Activated naive CD4-positive, alpha-beta T cell (primary cell): ENCODE results near the gene MAML2.

Experiments
- DNase-seq, 4 experiments: peaks; one replicate each; lab custom pipeline; 2025; lab: John Stamatoyannopoulos, UW

MAML2 gene

GRCh38 chr11:96339706-96340554 lies 3.1 kb downstream of the MAML2 start:
- no peak for DNase-seq

GRCh38 chr11:96338910-96339705 lies 3.9 kb downstream of the MAML2 start:
- DNase-seq, result peak in 2 of 4 experiments; percentile 7 to 12

DNA sequence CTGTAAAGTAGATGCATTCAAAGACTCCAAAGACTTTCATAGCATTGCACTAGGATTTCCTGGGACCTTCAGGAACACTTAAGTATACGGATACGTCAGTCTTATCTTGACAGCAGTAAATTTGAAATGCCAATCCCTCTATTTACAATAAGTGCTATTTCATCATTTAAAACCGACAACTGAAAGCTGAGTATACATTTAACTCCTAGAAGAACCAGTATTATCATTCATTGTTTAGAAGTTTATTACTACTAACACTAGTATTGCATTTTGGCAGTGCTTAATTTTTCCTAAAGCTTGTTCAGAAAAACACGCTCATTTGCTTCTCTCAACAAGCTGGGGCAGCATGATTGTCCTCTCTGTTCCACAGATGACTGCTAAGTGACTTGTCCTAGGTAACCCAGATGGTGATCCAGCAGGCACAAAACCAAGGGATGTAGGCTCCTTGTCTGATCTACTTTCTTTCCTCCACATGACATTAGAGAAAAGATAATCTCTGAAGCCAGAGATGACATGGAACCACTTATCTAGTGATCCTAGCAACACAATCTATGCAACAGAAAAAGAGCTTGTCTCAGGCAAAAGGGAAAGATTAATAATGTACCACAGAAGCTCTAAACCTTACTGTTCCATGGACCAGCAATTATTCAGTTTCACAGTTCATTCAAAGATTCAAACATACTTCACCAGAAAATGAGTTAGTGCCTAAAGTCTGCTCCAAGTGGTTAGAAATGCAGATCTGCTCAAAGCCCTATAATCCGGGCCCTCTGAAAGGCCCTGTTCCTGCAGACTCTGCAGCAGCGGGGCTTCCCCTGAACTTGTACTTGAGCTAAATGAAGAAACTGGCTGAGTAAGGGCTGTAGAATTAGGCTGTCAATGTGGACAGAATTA lies 5.2 kb downstream of the MAML2 start:
- DNase-seq, result peak in 2 of 4 experiments; percentile 2 to 20

DNA sequence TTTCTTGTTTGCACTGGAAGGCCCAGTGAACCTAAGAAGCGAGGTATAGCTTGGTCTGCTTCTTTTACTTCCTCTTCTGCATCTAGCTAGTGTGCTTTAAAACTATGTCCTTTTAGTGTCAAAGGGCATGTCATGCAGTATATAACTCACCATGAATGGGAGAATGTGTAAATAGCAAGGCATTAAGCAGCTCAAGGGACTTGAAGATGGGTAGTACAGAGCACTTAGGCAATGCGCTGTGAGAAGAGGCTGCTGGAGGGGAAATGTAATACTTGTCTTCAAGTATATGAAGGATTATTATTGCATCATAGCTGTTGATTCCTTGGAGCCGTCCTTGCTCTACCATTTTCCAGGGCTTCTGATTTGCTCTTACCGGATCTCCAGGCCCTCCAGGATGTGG lies 7.6 kb downstream of the MAML2 start:
- no peak for DNase-seq

DNA sequence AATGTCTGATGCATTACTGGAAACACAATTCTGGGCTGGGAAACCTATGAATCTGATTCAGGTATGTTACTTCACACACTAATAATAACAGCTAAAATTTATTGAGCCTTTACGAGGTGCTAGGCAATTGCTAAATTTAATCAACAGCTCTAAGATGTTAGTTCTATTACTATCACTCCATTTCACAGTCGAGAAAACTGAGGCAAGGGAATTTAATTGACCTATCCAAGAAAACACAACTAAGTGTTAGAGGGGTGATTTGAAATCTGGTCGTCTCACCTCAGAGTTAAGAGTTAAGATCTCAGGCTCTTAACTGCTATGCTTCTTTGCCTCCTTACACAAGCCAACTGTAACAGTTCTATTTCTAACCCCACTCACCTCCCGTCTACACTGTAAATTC lies 8.8 kb downstream of the MAML2 start:
- no peak for DNase-seq

- DNase-seq, result no peak
These were observed 9.7 kb downstream of the MAML2 start for GRCh38 chr11:96333191-96333719.

DNA sequence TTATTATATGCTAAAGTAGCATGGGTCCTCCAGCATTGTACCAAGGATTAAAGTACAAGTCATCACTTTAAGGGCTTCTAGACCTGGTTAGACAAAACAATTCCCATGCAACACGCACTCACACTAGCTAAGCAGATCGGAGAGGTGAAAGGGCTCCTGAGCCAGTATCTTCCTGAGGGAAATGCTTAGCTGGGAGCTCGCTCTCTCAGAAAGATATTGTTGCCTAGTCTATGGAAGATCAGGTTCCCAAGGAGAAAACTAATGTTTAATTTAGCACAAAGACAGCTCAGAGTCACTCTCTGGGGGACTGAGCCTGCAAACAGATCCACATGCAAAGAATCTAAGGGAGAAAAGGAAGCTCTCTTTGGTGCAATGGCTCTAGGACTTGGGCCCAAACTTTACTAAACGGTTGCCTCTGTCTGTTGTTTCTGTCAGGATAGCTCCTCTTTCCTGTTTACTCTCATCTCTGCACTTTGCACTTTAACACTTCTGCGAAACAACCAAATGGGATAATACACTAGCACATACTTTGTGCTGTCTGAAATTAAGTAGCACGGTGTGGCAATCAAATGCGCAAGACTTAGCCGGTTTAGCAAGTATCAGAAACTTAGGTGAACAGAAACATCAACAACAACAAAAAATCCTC lies 10.7 kb downstream of the MAML2 start:
- DNase-seq, result no peak

DNA sequence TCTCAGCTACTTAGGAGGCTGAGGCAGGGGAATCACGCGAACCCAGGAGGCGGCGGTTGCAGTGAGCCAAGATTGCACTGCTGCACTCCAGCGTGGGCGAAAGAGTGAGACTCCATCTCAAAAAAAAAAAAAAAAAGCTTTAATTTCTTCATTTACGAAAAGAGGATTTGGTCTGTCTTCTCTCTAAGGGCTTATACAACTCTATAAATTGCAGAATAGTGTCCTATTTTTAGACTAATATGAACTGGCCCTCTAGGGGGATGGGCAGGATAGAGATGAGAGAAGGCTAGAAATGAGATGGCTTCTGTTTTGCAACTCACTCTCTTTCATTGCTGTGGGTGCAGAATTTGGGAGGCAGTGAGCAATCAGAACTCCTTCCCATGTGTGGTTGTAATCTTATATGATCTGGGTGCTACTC lies 11.3 kb downstream of the MAML2 start:
- DNase-seq, result no peak

- no peak for DNase-seq
These were observed 12.5 kb downstream of the MAML2 start for GRCh38 chr11:96330511-96330859.

DNA sequence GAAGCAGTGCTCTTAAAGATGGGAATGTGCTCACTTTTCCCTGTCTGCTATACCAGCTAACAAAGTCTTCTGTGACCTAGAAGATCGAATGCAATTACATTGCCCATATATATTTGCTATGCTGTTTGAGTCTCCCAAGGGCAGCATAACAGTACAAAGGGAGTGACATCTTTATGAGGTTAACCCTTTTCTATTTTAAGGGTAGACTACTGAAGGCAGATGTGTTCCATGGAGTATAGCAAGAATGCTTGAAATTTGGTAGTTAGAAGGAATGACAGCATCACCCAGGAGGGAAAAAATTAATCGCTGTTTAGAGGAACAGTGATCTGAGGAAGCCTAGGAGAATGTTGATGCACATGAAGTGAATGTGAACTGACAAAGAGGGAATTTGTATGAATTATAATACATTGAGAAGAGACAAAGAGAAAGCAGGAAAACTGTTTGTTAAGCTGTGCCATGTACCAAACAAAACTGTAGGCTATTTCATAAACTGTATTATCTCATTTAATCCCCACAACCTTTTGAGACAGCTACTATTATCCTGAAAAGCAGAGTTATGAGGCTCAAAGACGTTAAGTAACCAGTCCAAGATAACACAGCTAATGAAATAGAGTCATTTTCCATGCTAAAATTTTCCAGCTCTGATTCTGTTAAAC lies 13.0 kb downstream of the MAML2 start:
- no peak for DNase-seq

DNA sequence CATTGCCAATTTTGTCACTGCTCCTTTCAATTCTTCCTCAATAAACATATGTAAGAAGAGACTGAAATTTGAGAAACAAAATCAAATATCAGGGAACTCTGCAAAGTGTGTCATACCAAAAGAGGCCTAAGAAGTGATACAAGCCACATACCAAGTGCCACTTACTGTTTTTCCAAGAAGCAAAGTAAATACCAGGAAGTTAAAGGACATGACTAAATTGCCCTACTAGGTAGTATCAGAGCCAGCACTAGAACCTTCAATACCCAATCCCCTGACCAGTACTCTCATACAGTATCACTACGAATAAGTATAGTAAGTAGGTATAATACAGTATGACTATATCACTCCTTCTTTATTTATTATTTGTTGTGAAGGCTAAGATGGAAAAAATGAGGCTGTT lies 13.6 kb downstream of the MAML2 start:
- DNase-seq, result no peak

- DNase-seq, result no peak
These were observed 14.5 kb downstream of the MAML2 start for GRCh38 chr11:96328395-96329010.

DNA sequence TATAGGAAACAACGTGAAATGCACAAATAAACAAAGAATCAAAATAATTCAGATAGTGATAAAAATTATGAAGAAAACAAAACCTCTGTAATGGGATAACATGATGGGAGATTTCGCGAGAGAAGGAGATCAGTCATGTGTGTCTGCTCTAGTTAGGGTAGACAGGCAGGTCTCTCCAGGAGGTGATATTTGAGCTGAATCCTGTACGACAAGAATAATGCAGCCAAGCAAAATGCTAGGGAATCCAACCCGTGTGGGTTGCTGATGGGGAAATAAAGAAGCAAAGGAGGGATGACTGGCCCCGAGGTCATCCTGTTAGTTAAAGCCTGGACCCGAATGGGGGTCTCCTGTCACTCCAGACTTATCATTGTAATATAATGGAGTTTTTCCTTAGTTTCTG lies 16.0 kb downstream of the MAML2 start:
- DNase-seq, result no peak

GRCh38 chr11:96324912-96325311 lies 18.1 kb downstream of the MAML2 start:
- DNase-seq, result no peak

- no peak for DNase-seq
These were observed 19.4 kb downstream of the MAML2 start for GRCh38 chr11:96323642-96323985.

DNA sequence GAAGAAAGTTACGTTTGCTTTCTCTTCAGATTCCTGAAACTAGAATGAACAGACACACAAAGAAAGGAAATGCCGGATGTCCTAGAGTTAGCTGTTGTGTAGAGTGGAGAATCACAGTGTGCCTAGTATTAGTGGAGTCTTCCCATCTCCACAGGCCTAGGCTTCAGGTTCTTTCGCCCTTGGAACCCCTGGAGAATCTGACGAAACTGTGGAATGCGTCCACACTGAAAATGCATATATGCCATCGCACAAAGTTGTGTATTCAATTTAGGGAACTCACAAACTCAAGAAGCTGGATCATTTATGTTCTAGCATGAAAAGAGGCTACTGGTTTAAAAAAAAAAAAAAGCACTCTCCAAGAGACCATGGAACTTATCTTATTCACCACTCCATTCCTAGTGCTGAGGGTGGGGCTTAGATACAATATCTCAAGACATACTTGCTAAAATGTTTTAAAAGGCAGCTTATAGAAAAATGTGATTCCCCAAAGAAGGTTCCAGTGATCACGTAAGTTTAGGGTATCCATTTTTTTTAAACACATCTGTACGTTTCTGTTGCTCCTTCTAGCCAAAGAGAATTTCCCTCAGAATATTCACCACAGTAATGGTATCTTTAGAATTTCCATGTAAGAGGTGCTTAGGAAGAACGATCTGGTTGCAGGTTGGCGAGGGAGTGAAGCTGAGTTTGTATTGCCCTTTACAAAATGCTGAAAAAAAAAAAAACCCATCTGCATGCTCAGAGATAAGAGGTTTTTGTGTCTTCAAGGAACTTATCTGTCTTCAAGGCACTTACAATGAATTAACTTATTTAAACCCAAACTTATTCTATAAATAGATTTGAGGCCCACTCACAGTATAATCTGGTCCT lies 20.0 kb downstream of the MAML2 start:
- DNase-seq, result no peak

GRCh38 chr11:96321091-96321490 lies 21.9 kb downstream of the MAML2 start:
- DNase-seq, result no peak

GRCh38 chr11:96319898-96320656 lies 22.9 kb downstream of the MAML2 start:
- no peak for DNase-seq

GRCh38 chr11:96318850-96319249 lies 24.1 kb downstream of the MAML2 start:
- DNase-seq, result no peak
